CD4-positive, alpha-beta T cell treated with Interleukin-2 at 100 ng/mL for 4 hours (primary cell): ENCODE results near the gene SPRR1B.
"Not testable (repeated sequence)": the region's sequence is repeated elsewhere in the genome, so short reads cannot be mapped to it uniquely, and the experiment has no call there.

Experiments
- DNase-seq: peaks from one replicate; pipeline ENCODE4 v3.0.0-alpha.2; 2020; ENCODE audit warnings: low spot score

Gene SPRR1B, protein sequence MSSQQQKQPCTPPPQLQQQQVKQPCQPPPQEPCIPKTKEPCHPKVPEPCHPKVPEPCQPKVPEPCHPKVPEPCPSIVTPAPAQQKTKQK

DNA sequence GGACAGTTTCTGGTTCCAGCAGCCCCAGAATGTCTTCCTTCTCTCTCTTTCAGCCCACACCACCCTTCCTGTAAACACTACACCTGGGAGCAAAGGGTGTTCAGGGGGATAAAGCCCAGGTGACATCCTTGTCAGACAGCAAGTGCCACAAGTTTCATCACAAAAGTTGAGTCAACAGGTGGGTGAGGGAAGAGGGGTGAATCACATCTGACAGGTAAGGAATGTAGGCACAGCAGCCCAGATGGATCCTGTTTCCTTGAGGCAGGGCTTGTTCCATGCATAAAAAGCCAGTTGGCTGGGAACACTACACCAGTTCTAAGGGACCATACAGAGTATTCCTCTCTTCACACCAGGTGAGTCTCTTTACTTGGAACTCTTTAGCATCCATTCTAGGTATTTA is at the start of gene SPRR1B:
SPRR1B (plus strand) TSS at position 309 of the 400 bp plus-strand sequence. CDS start 1,143 bp downstream, outside the sequence.
- no peak for DNase-seq

DNA sequence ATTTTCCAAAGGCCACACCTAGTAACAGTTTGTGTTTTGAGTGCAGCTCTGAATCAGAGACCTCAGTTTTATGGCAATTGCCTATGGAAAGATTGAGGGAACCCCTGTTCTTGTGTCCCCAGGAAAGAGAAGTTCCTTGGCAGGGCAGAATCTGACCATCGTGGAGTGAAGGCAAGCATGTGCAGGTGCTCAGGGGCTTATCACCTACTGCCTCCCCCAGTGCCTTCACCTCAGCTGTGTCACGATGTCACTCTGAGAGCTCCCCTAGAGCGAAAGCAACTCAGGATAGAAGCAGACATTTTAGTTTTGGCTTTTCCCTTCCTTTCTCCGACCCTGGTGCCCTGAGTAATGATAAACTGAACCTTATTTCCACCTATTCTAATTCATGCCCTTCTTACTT is 48.9 kb upstream of the SPRR1B start:
- no peak for DNase-seq

DNA sequence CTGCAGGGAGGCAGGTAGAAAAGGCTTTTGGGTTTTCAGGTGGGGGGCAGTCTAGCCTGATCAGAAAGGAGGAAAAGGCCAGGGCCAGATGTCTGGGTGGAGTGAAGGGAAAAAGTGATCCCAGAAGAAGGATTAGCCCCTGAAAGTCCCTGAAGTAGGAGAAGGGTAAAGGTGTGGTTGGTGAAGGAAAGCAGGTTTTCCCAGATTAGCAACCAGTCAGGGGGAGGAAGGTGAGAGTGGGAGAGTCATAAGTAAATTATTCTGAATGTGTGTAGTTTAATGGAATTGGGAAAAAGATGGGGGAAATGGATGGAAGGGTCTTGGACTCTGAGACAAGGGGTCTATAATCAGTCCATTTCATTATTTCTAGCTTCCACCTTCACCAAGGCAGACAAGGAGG is 47.8 kb upstream of the SPRR1B start:
- no peak for DNase-seq

DNA sequence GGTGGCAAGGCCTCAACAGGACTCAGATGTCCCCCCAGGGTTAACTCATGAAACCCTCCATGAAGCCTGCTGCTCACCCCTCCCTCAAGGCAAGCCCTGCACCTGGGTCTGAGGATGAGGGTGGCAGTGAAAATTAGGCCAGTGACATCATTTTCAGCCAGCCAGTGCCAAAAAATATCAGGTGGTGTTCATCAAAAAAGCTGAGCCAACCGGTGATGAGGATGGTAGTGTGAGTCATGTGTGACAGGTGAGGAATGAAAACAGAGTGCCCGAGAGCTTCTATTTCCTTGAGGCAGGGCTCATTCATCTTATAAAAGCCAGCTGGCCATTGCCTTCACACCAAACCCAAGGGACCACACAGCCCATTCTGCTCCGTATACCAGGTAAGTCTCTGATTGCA is 47.3 kb upstream of the SPRR1B start, which contains the start of gene SPRR1A:
SPRR1A (plus strand) TSS at position 339 of the 400 bp plus-strand sequence. CDS start 1,150 bp downstream, outside the sequence.
- no peak for DNase-seq

DNA sequence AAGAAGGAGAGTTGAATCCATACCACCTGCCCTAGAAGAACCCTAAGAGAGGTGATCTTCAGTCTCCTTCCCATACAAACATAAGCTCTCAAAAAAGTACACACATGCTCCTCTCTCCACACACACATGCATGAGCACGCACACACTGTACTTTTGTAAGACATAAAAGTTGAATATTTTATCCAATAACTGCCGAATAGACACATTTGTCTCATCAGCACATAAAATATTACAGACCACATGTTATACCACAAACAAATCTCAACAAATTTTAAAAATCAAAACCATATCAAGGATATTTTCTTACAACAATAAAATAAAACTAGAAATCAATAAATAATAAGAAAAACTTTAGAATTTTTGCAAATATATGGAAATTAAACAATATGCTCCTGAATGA is 44.4 kb upstream of the SPRR1B start:
- no peak for DNase-seq

DNA sequence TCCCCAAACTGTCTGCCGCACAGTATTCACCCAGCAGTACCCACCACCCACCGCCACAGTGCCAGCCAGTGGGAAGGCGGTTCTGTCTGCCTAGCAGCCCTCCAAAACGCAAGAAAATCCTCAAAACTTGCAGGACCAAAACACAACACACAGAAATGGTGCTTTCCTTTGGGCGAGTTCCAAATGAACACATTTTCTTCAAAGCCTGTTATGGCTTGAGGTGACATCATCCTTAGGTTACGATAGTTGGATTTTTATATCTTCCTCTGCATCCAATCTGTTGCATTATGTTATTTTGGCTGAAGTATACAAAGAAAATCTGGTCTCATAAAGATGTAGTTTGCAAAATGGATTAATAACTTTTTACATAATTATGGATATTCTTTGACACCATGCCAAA is 37.8 kb upstream of the SPRR1B start:
- DNase-seq: no peak

DNA sequence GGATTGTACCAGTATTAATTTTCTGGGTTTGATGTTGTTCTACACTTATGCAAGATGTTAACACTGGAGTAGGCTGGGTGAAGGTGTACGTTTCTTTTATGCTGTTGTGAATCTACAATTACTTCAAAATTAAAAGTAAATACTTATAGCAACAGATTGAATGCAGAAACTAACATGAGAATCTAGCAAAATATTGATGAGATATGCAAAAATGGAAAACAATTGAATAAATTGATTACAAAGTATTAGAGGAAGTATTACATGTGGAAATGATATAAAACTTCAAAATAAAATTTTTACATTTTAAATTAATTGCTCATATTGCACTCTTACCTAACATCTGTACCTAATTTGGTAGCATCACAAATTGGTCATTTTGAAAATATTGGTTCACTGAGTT is 35.2 kb upstream of the SPRR1B start:
- DNase-seq: no peak

DNA sequence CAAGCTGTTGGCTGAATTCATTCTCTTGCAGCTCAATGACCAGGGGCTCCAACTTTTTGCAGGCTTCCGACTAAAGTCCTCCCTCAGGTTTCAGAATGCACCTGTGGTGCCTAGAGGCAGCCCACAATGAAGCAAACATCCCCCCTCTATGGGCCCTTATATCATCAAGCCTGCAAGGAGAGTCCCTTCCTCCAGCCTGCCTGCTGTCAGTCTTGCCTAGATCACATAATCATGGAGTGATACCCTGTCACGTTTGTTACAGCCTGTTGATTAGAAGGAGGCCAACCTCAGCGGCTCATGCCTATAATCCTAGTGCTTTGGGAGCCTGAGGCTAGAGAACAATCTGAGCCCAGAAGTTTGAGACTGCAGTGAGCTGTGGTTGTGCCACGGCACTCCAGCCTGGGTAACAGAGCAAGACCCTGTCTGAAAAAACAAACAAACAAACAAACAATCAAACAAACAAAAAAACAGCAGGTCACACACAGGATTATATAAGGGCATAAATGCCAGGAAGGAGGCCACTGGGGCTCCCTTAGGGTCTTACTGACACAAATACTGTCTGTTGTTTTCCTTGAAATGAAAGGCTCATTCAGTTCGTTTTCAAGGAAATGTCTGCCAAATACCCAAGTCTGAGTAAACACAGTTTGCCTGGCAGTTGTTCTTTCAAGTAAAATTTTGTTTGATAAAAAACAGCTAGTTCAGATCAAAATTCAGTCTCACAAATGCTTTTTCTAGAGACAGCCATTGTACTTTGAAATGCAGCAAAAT is 34.2 kb upstream of the SPRR1B start:
- no peak for DNase-seq

DNA sequence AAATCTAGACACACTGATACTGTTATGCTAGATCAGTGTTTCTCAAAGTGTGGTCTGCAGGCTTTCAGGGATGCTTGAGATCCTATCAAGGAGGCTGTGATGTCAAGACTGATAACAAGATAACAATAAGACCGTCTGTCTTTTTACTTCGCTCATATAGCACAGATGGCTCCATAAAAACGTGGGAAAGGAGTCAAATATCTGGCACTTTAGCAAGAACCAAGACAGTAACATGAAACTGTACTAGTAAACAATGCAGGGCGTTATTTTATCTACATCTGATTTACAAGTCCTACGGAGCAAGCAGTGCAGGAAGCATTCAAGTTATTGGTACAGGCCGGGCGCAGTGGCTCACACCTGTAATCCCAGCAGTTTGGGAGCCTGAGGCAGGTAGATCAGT is 33.1 kb upstream of the SPRR1B start:
- DNase-seq: no peak

DNA sequence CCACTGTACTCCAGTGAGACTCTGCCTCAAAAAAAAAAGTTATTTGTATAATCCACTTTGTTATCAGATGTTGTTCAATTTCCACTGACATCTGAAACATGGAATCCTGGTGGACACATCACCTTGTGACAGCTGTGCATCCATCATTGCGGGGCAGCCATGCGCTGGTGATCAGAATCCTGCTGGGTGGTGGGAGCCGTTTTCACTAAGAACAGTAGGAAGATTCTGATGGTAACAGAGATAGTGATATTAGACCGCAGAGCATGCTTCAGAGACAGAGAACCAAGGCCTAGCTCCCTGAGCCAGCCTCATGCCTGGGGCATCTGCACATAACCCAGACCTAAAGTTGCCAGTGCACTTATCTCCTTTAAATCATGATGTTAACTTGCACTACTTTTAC is 32.5 kb upstream of the SPRR1B start:
- no peak for DNase-seq

DNA sequence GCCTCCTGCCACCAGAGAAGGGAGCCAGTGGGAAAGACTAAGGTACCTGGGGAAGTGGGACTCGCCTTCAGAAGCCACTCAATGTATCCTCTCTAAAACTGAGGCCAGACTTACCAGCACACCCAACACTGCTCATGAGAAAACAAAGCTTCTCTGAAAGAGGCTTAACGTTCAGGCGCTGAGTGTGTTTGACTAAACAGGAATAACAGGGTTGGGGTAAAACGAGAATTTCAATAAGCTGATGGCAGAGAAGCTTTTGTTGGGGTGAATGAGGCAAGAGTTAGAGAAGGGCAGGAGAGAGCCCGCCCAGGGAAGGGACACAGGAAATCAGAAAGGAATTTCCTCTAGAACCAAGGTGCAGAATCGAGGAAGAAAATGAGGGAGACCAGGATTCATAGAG is 31.2 kb upstream of the SPRR1B start:
- no peak for DNase-seq

DNA sequence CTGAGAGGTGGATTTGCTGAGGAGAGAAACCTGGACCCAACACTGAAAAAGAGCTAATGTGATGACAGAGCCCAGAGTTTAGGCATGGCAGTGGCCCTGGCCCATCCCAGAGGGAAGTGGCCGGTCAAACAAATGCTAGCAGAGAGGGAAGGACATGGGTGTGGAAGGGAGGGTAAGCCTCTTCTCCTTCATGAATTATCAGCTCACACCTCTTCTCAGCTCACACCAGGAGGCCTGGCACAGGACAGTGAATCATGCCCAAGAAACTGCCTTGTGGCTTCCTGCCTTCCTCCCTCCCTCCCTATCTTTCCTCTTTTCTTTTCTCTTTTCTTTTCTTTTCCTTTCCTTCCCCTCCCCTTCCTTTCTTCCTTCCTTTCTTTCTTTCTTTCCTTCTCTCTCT is 30.7 kb upstream of the SPRR1B start:
- DNase-seq: no peak

DNA sequence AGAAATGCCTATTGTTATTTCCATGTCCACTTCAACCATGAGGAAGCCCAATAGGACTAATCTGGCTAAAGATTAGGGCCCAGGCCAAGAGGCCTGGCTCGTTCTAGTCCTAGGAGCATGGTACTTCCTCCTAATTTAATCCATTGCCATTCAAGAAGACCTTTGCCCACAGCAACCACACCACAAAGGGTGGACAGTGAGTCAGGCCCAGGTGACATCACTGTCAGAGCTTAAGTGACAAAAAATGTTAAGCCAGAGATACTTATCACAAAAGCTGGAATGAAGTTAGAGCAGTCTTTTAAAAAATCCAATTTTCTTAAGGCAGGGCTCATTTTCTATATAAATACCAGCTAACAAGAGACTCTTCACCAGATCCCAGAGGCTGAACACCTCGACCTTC is 29.6 kb upstream of the SPRR1B start, which contains the start of gene SPRR3:
SPRR3 (plus strand) TSS at position 368 of the 400 bp plus-strand sequence. CDS start 1,272 bp downstream, outside the sequence.
- no peak for DNase-seq

DNA sequence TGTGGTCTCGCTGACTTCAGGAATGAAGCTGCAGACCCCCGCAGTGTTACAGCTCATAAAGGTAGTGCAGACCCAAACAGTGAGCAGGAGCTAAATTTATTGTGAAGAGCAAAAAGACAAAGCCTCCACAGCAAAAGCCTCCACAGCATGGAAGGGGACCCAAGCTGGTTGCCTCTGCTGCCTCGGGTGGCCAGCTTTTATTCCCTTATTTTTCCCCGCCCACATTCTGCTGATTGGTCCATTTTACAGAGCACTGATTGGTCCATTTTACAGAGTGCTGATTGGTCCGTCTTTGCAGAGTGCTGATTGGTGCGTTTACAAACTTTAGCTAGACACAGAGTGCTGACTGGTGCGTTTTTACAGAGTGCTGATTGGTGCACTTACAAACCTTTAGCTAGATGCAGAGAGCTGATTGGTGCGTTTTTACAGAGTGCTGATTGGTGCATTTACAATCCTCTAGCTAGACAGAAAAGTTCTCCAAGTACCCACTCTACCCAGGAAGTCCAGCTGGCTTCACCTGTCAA is 19.7 kb upstream of the SPRR1B start:
- not testable (repeated sequence) for DNase-seq

DNA sequence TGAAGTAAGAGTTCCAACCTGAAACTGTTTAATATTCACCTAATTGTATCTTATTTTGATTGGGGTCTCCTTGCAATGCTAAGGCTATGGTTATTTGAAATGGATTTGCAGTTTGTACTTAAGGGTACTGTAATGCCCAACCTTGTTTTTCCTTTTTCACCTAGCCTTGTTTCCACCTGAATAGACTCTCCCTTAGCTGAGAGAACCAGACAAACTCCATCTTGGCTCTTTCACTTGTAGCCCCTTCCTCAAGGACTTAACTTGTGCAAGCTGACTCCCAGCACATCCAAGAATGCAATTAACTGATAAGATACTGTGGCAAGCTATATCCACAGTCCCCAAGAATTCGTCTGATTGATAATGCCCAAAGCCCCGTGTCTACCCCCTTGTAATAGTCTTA is 9.2 kb upstream of the SPRR1B start:
- DNase-seq: not testable (repeated sequence)

DNA sequence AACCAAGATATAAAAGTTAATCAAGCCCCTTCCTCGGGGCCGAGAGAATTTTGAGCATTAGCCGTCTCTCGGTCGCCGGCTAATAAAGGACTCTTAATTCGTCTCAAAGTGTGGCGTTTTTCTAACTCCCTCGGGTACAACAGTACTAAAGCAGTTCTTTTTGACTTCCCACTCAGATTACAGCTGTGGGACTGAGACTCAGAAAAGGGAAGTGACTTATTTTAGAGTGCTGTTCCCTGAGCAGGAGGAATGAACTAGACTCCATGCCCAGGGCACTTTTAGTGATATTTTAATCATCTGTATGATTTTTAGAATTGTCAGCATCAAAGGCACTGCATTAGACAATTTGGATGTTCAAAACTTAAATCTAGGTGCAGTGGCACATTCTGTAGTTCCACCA is 8.7 kb upstream of the SPRR1B start:
- not testable (repeated sequence) for DNase-seq

DNA sequence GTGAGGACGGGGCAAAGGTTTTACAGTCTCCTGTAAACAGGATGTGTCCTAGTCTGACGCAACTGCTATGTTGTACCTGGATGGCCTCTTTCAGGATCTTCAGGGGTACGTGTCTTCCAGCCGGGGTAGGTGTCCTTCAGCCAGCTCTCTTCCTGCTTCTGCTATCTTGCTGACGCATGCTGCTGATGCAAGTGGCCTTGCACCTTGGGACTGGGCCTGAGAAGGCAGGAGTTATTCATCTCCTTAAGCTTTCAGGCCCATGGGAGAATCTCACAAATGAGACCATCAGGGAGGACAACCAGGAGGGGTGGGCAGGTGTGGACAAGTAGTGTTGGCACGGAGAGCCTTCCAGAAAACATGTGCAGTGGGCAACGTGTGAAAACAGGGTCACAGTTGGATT is 7.9 kb upstream of the SPRR1B start:
- no peak for DNase-seq

DNA sequence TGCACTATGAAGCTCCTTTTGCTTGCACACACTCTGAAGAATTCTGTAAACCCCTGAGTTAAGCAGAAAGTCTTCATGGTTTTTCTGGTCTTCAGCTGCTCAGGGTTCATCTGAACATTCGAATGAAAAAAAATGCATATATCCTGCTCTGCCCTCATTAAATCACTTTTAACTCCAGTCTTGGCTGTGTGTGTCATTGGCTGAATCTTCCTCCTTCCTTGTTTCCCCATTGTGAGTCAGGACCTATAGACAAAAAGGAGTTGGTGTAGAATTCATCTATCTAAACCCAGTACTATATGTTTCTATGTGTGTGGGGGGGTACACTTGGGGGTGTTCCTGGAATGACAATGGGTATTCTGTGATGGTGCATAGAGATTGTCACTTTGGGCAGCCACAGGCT is 6.6 kb upstream of the SPRR1B start:
- DNase-seq: no peak

DNA sequence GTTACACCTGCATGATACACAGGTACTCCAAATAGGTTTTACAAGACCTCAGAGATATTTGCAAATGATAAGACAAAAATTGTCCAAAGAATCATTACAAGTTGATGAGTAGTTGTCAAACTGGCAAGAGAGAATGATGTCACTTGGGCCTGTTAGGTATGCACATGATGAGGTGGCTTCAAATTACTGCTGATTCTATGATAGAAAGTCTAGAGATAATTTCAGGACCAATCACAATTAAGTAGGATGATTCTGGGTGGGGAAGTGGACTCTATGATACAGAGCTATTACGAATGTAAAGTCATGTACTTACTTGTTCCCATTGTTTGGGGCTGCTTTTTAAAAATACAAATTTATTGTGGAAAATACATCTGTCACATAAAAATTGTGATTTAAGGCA is 5.2 kb upstream of the SPRR1B start:
- no peak for DNase-seq

DNA sequence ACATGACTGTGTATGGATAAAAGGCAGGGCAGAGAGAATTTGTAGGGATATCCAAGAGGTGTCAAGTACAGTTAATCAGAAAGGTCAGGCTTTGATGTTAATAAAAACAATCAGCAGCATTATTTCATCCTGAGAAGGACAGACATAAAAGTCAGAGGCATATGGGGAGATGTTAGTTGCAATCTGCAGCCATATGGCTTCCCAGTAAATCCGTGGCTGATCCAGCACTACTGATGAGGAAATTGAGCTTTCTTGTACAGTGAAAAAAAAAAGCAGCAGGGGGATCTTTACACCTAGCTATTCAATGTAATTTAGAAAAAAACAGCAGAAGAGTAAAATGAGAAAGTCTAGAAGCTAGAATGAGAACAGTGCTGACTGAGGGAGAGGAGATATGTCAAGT is 2.2 kb upstream of the SPRR1B start:
- no peak for DNase-seq

DNA sequence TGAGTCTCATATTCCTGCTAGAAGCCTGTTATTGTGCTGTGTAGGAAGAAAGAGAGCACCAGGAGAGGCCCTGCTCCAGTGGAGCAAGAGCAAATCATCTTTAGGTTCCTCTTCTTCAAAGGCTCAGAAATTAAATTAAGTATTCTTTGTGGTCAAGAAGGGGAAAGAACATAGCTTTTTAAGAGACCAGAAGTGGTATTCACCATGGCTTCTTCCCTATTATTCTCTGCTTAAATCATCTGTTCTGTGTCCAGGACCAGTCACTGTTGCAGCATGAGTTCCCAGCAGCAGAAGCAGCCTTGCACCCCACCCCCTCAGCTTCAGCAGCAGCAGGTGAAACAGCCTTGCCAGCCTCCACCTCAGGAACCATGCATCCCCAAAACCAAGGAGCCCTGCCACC is 1.1 kb downstream of the SPRR1B start:
- DNase-seq: no peak

DNA sequence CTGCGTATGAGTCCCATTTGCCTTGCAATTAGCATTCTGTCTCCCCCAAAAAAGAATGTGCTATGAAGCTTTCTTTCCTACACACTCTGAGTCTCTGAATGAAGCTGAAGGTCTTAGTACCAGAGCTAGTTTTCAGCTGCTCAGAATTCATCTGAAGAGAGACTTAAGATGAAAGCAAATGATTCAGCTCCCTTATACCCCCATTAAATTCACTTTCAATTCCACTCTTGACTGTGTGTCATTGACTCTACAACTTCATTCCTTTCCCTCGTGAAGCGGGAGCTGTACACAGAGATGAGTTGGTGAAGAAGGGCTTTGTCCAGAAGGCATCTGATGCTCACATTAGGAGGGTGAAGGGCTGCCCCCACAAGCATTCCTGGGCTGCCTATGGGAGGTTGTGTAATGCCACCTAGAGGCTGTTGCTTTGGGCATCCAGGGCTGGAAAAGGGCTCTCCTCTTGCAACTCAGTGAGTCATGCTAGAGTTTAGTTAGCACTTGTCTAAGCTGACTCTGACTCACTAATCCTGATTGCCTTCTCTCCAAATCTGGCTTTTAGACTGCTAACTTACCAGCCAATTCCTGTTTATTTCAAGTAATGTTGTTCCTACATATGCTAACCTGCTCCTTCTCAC is 1.8 kb downstream of the SPRR1B start:
- no peak for DNase-seq

DNA sequence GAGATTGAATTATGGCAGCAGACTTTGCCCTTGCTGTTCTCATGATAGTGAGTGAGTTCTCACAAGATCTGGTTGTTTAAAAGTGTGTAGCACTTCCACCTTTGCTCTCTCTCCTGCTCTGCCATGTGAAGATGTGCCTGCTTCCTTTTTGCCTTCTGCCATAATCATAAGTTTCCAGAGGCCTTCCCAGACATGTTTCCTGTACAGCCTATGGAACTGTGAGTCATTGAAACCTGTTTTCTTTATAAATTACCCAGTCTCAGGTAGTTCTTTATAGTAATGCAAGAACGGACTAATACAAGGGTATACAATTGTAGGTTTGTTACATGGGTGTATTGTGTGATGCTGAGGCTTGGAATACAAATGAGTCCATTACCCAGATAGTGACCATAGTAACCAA is 4.2 kb downstream of the SPRR1B start:
- no peak for DNase-seq
